HepG2 (cell line): ENCODE data around the gene PPP2R1B.

Experiments used
- EP300 ChIP-seq, 3 experiments: sonication (generic) in 1 of 3; formaldehyde crosslinking in 1 of 3; IDR thresholded peaks; 2 replicates each; pipeline versions ENCODE4 v1.5.1 to v1.6.1; 2011 to 2020; ENCODE audit warnings: low read depth in 2 of 3, low read length in 2 of 3, borderline replicate concordance in 1 of 3, improper control_type of control experiment in 1 of 3, mild to moderate bottlenecking in 1 of 3, missing genetic modification reagents in 1 of 3, moderate library complexity in 1 of 3
- ESRRA ChIP-seq: sonication (generic); formaldehyde crosslinking; IDR thresholded peaks from 2 replicates; pipeline ENCODE4 v1.5.1; 2020; ENCODE audit warnings: mild to moderate bottlenecking, low read depth, missing genetic modification reagents
- KDM5A ChIP-seq: fragments of 200-600 bp; sonication (generic); IDR thresholded peaks from 2 replicates; pipeline ENCODE4 v1.7.0; 2018; ENCODE audit warnings: antibody characterized with exemption, mild to moderate bottlenecking, low read length, borderline replicate concordance
- SIN3A ChIP-seq: IDR thresholded peaks from 2 replicates; pipeline ENCODE4 v1.6.1; 2011; ENCODE audit warnings: low read depth, mild to moderate bottlenecking, control low read depth, low read length, borderline replicate concordance
- TF ChIP-seq, protein P1 (sequence below): sonication (generic); formaldehyde crosslinking; IDR thresholded peaks from 2 replicates; pipeline ENCODE4 v1.5.0; 2020; ENCODE audit warnings: mild to moderate bottlenecking, missing genetic modification reagents, moderate library complexity

DNA sequence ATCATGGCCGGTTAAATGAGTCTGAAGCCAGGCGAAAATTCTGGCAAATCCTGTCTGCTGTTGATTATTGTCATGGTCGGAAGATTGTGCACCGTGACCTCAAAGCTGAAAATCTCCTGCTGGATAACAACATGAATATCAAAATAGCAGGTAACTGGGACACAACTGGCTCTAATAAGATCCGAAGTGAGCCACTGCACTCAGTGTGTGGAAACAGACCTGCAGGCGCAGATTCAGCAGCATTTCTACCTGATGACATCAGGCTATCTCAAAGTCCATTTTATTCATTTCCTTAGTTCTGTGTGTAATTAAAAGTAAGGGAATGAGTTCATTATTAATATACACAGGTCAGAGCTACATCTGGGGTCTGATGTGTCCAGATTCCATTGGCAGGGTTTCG is 78.2 kb downstream of the PPP2R1B start:
- TF ChIP-seq EP300 (IDR thresholded peaks at IDR 0.05; ENCODE audit: low read depth in 2 of 2, low read length in 2 of 2) (no peak), EP300 (CRISPR knock-in tag; IDR thresholded peaks at IDR 0.05; ENCODE audit: borderline replicate concordance) (no peak), KDM5A (no peak), ESRRA (CRISPR knock-in tag) (no peak), SIN3A (no peak)
- TF ChIP-seq, protein P1, sequence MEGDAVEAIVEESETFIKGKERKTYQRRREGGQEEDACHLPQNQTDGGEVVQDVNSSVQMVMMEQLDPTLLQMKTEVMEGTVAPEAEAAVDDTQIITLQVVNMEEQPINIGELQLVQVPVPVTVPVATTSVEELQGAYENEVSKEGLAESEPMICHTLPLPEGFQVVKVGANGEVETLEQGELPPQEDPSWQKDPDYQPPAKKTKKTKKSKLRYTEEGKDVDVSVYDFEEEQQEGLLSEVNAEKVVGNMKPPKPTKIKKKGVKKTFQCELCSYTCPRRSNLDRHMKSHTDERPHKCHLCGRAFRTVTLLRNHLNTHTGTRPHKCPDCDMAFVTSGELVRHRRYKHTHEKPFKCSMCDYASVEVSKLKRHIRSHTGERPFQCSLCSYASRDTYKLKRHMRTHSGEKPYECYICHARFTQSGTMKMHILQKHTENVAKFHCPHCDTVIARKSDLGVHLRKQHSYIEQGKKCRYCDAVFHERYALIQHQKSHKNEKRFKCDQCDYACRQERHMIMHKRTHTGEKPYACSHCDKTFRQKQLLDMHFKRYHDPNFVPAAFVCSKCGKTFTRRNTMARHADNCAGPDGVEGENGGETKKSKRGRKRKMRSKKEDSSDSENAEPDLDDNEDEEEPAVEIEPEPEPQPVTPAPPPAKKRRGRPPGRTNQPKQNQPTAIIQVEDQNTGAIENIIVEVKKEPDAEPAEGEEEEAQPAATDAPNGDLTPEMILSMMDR (CRISPR knock-in tag), result no peak
